Anterior cingulate cortex (tissue), 58 donors: ENCODE results near the gene MET.

Experiments used
- DNase-seq, 58 donors: peaks; one replicate each; lab custom pipeline; 2025; lab: John Stamatoyannopoulos, UW

Gene MET

DNA sequence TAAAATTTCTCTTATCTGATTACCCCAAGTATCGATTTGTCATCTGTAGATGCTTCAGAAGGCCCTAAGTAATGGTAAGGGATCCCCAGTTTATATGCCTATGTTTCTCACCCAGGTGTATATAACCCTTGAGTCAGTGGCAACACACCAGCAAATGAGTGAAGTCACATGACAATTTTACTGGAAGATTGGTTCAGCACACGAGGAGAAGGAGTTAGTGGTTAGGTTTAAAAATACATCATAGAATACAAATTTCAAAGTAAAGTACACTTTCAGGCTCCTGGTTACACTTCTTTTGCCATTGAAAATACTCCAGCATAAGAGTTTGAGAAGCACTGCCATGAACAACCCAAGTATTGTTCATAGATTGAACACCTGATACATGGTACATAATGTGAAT lies 160.7 kb downstream of the MET start:
- DNase-seq: no peak

DNA sequence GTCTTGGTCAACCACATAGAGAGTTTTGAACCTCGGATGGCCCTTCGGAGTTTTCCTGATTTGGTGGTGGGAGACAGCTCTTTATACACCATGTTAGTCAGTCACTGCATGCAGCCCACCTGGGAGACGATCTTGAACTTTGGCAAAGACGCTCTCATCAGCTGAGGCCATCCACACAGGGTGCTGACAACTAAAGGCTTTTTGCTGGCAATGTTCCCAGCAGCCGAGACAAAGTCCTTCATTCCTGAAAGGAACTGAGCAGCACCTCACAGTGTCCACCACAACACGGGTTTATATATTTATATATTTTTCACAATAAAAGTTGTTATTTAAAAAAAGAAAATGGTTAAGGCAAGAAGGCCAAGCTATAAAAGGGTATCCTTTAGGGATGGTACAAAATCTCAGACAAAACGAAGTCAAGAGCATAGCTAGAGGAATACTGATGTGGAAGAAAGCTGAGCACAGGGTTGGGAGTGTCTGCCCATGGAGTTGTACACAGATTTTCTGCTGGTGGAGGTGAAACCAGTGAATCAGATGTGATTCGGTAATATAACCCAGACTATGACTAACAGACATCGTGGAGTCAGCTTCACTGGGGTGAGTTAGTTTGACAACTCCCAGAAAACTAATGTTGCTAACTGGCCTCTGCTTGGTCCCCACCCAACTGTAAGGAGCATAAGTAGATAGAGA lies 163.0 kb downstream of the MET start:
- peak in 1 of 58 donors; percentile 6 for DNase-seq

DNA sequence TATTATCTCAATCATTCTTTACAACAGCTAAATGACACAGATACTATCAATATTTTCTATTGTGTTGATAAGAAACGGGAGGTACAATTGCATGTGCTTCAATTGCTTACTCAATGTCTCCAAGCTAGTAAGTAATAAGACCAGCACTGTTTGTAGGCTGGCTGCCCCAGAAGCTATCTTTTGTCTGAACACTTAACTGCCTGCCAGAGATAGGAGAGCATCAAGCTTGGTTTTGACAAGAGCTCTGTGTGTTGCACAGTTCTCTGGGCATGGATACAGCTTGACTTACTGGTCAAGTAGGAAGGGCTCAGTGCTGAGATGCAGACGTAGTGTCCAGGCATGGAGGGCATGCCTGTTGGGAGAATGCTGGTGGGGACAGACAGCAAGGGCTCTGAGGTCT lies 164.1 kb downstream of the MET start:
- DNase-seq: peak in 1 of 58 donors; percentile 0

DNA sequence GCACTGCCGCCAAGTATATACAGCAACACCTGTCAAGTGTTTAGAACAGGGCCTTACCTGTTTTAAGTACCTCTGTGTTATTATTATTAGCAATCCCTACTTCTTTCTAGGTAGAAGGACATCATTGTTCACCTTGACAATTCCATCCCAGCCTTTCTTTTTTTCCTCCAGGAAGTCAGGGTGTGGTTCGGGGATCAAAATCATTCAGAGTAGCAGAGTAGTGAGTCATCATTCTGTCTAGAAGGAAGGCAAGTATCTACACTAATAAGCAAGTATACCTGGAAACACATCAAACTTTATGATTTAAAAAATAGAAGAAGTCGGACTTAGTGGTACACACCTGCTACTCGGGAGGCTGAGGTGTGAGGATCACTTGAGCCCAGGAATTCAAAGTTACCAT lies 164.9 kb downstream of the MET start:
- DNase-seq: no peak

DNA sequence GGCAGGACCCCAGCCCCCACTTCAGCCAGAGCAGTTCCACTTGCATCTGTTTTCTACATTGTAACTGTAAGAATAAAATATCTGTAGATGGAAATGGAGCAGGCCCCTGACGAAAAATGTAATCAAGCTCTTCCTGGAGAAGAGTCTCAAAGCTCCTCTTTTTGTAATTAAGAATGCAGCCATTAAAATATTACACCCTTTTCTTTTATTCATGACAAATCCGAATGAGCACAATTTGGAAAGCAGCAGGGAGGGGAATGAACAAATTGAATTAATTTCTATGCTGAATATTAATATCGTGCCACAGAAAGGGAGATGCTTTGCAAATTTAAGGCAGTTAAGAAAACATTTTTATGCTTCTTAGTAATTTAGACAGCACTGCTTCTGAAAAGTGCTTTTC lies 165.6 kb downstream of the MET start:
- DNase-seq: no peak

DNA sequence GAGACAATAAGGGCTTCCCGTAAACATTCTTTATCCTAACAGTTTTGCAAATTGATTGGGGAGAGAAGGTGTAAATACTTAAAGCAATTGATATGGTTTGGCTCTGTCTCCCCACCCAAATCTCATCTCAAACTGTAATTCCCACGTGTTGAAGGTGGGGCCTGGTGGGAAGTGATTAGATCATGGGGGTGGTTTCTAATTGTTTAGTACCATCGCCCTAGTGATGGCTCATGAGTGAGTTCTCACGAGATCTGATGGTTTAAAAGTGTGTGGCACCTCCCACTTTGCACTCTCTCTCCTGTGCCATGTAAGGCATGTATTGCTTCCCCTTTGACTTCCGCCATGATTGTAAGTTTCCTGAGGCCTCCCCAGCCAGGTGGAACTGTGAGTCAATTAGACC lies 168.3 kb downstream of the MET start:
- DNase-seq: no peak

DNA sequence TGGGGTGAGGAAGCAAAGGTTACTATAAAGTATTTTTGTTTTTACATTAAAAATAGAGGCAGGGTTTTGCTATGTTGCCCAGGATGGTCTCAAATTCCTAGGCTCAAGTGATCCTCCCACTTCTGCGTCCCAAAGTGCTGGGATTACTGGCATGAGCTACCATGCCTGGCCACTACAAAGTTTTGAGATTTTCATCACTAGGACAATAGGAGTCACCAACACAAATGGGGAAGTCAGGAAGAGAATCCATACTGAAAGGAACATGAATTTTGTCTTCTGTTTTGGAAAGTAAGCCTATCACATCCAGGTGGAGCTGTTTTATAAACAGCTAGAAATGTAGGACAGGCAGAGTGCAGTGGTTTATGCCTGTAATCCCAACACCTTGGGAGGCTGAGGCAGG lies 170.4 kb downstream of the MET start:
- DNase-seq: no peak

DNA sequence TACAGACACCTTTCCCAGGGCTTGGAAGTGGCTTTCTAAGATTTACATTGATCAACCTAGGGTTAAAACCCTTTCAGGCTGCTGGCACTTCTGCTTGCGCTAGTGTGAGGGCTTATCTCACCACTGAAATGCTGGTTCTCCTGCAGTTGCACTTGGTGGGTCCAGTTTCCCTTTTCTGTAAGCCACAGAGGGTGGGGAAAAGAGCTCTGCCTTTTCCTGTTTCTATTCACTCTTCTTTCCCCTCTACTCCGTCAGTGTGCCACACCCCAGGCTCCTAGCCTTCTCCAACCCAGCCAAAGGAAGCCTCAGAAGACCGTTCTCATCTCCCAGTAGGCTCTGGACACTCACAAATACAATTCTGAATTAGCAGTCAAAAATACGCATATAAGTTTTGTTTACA lies 171.4 kb downstream of the MET start:
- no peak for DNase-seq
